HL-60/S4 treated with retinoic acid at 250 ng/mL for 4 days and 3 days (cell line): ENCODE data around the gene CCDC170.
"Not testable (repeated sequence)": the region's sequence is repeated elsewhere in the genome, so short reads cannot be mapped to it uniquely, and the experiment has no call there.

ENCODE experiments used
- in situ Hi-C: fragments of 300-500 bp; cut with MboI; formaldehyde crosslinking; loops from 2 replicates; pipeline ENCODE4 v1.7.0; 2022; ENCODE audit warnings: low sequenced_read_pairs

CCDC170 gene

GRCh38 chr6:151493804-151494234 is at the start of gene CCDC170:
Gene CCDC170, plus strand, starts transcription at chr6:151494017. Its CDS starts 112 bp downstream, at chr6:151494129.
- in situ Hi-C loops = no loop called here

- in situ Hi-C loops = no loop called here
Observed at GRCh38 chr6:151445482-151445881, 48.3 kb upstream of the CCDC170 start.

- in situ Hi-C loops = no loop called here
Observed at GRCh38 chr6:151447237-151447636, 46.6 kb upstream of the CCDC170 start.

GRCh38 chr6:151448623-151449022 is 45.2 kb upstream of the CCDC170 start:
- in situ Hi-C loops = no loop called here

- in situ Hi-C loops = not testable (repeated sequence)
Observed at GRCh38 chr6:151450928-151451327, 42.9 kb upstream of the CCDC170 start.

- in situ Hi-C loops = no loop called here
Observed at GRCh38 chr6:151451417-151451949, 42.3 kb upstream of the CCDC170 start.

GRCh38 chr6:151451950-151452749 is 41.7 kb upstream of the CCDC170 start, which contains the start of gene RMND1:
Gene RMND1, minus strand, starts transcription at chr6:151452126. Its CDS starts 6,315 bp downstream, at chr6:151445811.
- in situ Hi-C loops = no loop called here

GRCh38 chr6:151452750-151453427 is 40.9 kb upstream of the CCDC170 start:
- in situ Hi-C loops = no loop called here

- in situ Hi-C loops = not testable (repeated sequence)
Observed at GRCh38 chr6:151455751-151456398, 37.9 kb upstream of the CCDC170 start.

- in situ Hi-C loops = no loop called here
Observed at GRCh38 chr6:151461673-151462072, 32.1 kb upstream of the CCDC170 start.

GRCh38 chr6:151464702-151465101 is 29.1 kb upstream of the CCDC170 start:
- in situ Hi-C loops = no loop called here

- in situ Hi-C loops = no loop called here
Observed at GRCh38 chr6:151475653-151476523, 17.9 kb upstream of the CCDC170 start.

GRCh38 chr6:151477726-151478125 is 16.1 kb upstream of the CCDC170 start:
- in situ Hi-C loops = no loop called here

- in situ Hi-C loops = no loop called here
Observed at GRCh38 chr6:151478670-151479069, 15.1 kb upstream of the CCDC170 start.

GRCh38 chr6:151481786-151482185 is 12.0 kb upstream of the CCDC170 start:
- in situ Hi-C loops = no loop called here

- in situ Hi-C loops = no loop called here
Observed at GRCh38 chr6:151482290-151482689, 11.5 kb upstream of the CCDC170 start.

- in situ Hi-C loops = no loop called here
Observed at GRCh38 chr6:151483994-151484393, 9.8 kb upstream of the CCDC170 start.

- in situ Hi-C loops = no loop called here
Observed at GRCh38 chr6:151488226-151488625, 5.6 kb upstream of the CCDC170 start.

GRCh38 chr6:151490996-151491395 is 2.8 kb upstream of the CCDC170 start:
- in situ Hi-C loops = no loop called here

GRCh38 chr6:151493161-151493803 is 535 bp upstream of the CCDC170 start:
- in situ Hi-C loops = no loop called here
